ENCODE measurements around the gene CHRNA1.

Gene CHRNA1

DNA sequence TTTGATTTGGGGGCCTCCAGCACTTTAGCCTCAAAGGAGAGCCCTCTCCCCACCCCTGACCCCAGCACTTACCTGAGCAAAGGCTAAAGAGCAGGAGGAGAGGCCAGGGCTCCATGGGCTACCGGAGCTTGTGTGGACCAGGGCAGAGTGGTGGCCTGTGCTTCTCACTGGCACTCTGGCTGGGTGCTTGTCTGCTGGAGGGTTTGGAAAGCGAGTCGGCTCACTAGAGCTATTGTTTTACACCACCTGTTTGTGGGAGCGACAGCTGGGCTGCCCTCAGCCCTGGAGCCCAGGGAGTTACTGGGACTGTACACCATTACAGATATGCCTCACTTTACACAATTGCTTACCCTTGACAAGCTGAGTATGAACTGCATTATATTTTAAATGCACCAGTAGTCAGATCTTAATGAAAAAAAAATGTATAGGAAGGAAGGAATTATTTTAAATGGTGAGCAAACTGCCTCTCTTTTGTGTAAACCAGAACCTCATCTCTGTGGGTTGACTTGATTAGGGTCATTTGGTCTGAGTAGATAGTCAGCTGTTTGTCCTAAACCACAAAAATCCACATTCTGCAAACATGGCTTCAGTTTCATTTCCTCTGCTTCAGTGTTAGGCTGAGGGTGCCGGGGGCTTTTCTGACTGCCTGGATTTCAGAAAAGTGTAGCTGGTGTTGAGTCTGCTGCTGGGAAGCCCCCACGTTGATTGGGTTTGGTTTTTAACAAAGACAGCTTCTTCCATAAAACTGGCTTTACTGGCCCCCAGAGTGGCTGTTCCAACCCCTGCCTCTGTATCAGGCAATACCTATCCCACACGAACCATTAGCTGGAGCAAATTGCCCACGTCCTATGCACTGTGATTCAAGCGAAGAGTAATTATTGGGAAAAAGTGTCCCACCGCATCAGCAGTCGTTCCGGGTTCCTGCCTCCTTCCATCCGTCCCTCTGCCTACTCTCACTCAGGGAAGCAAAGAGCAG is at the start of gene CHRNA1:
Gene CHRNA1, minus strand, starts transcription at position 193 of the 976 bp plus-strand sequence. Its CDS starts 78 bp downstream, at position 115.
- DNase-seq (ENCODE audit: extremely low read depth in 1 of 2, low read depth in 1 of 2), result no peak

DNA sequence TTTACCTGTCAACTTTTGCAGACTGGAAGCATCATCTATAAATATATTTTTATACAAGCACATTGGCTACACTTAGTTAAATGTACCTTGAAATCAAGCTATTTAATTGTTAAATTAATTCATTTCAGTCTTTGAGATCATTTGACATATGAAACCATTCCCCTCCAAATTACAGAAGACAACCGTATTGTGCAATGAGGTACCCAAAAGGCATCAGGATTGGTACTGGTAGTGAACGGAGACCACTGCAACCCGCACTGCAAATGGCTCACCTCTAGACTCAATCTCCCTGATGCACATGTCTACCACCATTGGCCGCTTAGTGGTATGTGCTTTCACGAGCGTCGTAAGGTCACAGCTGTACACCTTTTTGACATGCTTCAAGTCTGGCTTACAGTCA is 47.8 kb upstream of the CHRNA1 start:
- DNase-seq (ENCODE audit: extremely low read depth in 1 of 2, low read depth in 1 of 2), result no peak

DNA sequence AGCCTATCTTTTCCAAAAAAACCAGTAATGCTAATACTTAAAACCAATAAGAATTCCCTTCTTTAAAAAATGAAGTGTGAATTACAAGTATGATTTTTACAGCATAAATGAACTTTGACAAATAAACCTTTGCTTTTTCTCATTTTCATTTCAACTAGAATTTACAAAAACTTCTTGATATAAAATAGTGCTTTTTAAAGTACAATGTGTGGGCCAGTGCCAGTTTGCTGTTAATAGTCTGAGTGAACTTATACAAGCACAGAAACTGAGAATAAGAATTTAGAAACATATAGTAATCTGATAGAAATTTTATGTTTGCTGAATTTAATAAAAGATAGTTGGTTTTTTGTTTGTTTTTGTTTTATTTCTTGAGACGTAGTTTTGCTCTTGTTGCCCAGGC is 43.7 kb upstream of the CHRNA1 start:
- no peak for DNase-seq (ENCODE audit: extremely low read depth in 1 of 2, low read depth in 1 of 2)

DNA sequence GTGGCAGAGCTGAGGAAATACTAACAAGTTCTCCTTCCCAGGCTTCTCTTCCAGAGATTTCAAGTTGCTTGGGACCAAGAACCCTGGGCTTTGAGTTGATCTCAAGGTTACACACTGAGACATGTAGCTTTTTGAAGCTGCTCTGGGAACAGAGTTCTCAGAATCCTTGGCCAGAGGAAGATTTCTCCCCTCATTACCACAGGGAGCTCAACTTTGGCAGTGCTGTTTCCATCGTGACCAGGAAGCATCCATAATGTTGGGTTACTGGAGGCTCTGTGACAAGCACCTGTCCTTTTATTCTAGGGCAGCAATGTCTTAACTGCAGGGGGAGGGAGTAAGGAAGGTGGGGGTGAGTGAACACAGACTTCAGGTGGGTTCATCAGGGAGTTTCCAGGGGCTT is 41.5 kb upstream of the CHRNA1 start:
- no peak for DNase-seq (ENCODE audit: extremely low read depth in 1 of 2, low read depth in 1 of 2)

DNA sequence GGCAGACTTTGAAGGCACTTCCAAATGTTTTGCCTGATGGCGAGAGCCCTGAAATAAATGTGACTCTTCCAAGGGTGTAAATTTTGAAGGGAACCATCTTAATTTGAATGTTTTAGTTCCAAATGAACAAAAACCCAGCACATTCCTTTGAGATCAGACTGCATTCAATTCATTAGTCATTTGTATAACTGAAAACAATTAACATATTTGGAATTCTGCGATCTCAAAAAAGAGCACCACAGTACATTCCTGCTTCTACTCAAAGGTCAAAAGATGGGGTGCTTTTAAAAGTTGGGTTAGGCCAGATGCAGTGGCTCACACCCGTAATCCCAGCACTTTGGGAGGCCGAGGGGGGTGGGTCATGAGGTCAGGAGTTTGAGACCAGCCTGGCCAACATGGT is 38.2 kb upstream of the CHRNA1 start:
- no peak for DNase-seq (ENCODE audit: extremely low read depth in 1 of 2, low read depth in 1 of 2)

DNA sequence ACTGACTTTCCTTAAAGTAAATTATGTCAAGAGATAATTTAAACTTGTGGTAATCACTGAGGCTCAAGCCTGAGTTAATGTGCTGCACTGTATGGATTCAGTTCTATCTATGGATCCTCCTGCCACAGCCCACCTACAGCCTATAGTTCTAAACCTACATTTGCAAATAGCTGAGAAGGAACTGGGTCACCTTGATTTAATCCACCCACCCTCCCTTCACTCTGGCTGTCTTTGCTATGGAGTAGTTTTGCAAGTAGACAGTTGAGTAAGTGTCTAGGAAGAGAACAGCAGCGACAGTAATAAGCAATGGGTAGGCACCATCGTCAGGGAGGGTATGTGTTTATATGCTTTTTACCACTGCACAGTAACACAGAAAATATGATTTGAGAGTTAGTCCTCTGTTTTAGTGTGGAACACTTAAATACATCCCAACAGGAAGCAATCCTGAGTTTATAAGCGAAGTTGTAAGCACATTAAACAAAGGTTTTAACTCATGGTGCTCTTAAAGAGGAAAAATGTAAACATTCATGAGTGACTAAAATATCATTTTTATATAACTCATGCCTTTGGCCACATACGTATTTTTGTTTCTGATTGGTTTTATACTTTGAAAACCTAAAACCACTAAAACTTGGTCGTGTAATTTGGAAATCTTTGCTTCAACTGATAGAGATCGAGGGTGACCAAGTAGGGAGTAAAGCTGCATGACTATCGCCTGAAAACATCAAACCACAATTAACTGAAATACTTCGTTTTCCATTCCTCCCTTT is 36.3 kb upstream of the CHRNA1 start:
- DNase-seq (ENCODE audit: extremely low read depth in 1 of 2, low read depth in 1 of 2), result no peak

DNA sequence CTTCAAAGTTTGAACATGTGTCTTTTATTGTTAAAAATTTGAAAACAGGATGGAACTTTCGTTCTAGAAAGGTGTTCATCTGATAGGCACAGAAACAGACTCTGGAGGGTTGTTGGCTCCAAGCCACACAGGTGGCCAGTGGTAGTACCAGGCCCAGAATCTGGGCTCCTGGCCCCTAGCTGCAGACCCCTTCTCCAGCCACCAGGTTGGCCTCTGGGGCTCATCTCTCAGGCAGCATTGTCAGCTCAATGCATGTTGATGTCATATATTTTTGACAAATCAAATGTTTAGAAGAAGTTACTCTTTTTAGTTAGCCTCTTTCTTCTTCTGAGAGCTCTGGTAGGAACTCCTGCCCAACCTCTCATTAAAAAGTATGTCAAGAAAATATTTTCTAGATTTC is 34.5 kb upstream of the CHRNA1 start:
- DNase-seq (ENCODE audit: extremely low read depth in 1 of 2, low read depth in 1 of 2), result no peak

DNA sequence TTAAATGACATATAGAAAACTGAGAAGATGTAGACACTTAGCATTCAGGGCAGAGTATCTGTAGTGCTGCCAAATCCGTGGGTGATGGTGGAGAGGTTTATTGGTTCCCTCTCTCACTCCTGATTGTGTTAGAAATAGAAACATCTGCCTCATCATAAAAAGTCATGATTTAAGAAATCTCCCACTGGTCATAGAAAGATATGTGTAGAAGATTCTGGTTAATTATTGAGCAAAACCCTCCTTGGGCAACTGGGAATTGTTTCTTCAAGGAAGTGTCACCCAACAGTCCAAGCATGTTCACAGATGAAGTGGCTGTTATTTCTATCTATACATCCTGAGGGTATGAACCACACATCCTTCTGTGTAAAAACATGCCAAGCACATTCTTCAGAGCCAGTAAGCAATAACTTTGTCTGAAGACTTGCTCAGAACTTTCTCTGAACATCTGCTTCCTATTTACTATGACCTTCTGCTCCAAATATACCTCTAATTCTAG is 33.6 kb upstream of the CHRNA1 start:
- DNase-seq (ENCODE audit: extremely low read depth in 1 of 2, low read depth in 1 of 2), result no peak

DNA sequence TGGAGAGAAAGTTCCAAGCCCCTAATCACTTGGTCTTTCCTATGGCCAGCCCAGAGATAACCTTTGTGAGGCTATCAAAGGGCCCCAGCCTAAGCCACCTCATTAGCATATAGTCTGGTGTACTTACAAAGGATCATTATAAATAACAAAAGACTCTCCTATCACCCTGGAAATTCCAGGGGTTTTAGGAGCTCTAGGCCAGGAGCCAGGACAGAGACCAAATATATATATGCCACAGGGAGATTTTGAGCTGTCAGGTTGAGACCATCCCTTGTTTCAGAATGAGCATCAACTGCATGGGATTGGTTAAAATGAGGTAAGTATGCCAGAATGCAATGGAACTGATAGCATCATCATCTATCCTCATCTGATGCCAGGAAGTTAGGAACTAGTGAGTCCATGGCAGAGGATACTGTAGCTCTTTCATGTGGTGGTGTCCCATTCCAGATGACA is 32.1 kb upstream of the CHRNA1 start:
- DNase-seq (ENCODE audit: extremely low read depth in 1 of 2, low read depth in 1 of 2), result no peak

DNA sequence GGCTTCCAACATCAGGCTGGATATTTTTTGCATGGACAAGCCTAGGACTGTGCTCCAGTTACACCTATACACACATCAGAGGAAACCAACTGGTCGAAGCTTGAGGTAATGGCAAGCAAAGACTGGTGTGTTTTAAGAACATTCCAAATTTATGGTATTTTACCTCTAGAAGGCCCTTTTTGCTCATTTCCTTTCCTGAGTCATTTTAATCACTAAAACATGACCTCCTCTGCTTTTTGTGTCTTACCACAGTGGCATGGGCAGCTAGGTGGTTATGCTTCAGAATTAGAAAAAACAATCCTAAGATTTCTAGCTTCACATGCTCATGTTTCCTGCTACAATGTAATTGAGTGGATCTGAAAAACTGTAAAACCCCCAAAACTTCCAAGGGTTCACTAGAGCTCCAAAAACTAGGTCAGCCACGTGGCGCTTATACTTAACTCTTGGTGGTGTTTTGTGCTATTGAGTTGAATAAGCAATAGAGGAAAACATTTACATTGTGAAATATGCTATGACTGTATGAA is 30.6 kb upstream of the CHRNA1 start:
- DNase-seq (ENCODE audit: extremely low read depth in 1 of 2, low read depth in 1 of 2), result no peak

DNA sequence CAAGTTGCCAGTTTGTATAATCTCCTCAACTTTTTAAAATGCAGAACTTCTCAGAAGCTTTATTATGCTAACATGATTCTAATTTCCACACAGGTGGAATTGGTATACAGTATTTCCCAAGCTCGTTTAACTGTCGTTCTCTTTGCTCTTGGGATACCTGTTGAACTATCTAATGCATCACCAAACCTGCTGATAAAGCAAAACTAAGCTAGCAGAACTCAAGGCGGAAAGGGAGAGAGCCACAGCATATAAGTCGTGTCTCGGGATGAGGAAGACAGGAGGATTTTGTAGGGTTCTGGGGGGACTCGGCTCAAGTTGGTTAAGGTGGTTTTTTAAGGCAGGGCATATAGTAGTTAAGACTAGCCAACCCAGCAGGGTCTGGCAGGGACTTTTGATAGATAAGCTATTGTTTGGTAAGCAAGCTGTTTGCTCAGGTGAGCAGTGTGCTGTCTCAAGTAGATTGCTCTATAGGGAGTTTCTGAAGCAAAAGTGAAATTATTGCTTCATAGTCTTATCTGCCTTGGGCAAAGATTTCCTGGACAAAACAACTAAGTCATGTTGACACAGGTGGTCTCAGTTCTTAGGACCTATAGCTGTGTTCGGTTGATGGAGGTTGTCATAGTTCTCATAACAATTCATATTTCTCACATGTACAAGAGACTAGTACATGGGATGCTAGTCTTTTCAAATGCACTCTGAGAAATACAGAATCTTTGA is 28.2 kb upstream of the CHRNA1 start:
- no peak for DNase-seq (ENCODE audit: extremely low read depth in 1 of 2, low read depth in 1 of 2)

DNA sequence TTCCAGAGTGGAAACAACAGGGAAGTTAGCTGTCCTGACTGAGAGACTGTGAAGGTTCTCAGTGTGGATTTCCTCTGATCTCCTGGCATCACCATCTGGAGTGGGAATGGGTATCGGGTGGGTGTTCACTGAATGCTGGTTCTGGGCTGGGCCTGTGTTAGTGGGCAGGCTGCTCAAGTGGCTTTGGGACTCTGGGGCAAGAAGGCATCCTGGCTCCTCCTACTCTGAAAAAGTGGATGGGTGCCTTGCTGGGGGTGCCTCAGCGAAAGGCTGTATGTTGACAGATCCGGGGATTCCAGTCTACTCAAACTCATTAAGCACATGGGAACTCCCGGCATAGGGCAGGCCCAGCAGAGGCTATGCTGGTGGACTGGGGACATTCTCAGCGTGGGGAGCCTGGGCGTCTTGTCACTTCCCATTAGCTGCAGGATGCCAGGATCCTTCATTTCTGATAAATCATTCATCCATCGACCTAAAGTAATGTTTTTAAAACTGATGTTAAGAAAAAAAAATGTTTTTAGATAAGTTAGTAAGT is 27.5 kb upstream of the CHRNA1 start:
- no peak for DNase-seq (ENCODE audit: extremely low read depth in 1 of 2, low read depth in 1 of 2)

DNA sequence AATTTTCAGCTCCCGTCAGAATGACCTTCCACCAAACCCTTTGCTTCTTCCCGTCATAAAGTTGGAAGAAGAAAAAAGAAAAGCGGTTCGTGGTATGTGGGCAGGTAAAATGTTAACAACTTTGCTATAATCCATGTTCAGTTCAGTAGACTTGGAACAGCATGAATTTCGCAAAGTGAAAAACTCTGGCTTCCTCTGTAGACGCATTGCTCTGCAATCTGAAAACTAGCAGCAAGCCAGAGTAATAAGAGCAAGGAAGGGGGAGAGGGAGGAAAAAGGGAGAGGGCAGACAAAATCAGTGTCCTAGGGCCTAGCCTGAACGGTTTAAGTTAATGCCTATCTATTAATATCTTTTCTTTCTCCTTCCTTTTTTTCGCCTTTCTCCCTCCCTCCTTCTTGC is 26.7 kb upstream of the CHRNA1 start:
- DNase-seq (ENCODE audit: extremely low read depth in 1 of 2, low read depth in 1 of 2), result no peak

DNA sequence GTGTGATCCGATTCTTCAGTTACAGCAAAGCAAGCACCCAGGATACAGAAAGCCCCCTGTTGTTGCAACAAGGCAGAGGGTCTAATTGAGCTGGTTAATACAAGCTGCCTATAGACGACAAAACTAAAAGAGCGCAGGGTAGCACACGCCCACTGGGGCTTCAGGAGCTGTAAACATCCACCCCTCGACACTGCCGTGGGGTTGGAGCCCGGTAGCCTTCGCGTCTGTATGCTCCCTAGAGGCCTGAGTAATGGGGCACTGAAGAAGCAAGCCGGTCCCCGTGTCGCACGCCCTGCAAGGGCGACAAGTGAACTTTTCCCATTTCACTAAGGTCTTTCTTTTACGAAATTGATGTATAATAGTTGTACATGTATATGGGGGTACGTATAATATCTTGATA is 24.7 kb upstream of the CHRNA1 start:
- DNase-seq (ENCODE audit: extremely low read depth in 1 of 2, low read depth in 1 of 2), result no peak

DNA sequence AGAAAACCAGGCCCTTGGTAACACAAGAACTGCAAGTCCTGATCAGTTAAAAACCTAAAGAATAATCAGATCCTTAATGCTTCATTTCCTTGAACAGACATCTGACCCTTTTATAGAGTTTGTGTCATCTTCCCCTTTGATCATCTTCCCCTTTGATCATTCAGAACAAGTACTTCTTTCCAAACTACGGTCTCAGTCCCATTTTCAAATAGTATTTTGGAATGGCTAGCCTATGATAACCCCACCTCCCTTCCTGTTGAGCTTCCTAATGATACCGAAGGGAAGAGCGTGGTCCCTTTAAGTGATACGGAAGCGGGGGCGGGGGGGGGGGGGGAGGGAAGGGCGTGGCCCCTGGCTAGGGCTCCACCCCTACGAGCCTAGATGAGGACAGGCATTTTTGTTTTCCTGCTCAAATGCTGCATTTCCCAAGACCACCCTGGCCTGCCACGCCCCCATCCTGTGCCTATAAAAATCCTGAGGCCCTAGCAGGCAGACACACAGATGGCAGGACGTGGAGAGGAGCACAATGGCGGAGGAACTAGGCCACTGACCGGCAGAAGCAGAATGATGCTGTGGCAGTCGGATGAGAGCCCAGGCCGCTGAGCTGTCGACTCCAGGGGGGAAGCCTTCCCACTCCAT is 24.1 kb upstream of the CHRNA1 start:
- DNase-seq (ENCODE audit: extremely low read depth in 1 of 2, low read depth in 1 of 2), result no peak

DNA sequence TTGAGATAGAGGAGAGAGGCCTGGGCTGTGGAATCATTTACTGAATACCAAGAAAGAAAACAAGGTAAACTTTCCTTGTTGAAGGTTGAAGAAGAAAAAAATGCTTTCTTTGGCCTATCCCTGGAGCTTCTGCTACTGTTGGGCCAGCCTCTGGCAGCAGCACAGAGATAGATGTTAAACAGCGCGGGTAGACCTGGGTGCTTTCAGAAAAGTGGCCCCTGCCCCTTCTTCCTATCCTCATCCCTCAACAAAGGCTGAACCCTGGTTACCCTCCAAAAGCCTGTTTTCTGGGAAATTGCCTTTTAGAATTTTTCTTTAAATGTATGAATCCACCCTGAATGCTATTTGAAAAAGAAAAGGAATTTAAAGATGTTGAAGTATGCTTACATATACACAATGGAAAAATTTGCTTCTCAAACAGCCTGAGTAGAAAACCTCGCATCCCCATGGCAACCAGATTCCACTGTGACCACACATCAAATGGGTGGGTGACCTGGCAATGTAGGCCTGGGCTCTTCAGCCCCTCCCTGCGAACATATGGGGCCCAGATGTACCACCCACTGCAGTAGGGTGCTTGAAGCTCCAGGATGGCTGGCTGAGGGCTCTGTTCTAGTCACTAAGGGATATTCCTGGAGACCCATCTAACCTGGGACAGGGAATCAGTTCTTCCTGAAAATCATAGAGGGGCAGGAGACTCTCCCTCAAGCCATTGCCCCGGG is 23.4 kb upstream of the CHRNA1 start:
- DNase-seq (ENCODE audit: extremely low read depth in 1 of 2, low read depth in 1 of 2), result no peak

DNA sequence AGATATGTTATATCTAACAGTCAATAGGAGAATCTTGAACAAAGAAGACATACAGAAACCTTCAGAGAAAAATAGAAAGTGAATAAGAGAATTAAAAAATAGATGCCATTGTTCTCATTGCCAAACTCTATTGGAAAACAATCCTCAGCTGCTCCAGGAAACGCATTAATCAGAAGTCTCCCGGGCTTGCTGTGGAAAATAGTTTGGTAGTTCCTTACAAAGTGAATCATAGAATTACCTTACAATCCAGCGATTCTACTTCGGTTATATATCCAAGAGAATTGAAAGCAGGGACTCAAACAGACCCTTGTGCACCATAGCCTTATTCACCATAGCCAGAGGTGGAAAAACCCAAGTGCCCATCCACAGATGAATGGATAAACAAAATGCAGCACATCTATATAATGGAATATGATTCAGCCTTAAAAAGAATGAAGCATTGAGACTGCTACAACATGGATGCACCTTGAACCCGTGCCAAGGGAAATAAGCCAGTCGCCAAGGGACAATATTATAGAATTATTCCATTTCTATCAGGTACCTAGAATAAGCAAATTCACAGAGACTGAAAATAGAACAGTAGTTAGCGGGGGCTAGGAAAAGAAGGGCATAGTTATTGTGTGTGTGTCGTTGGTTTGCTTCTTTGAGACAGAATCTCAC is 21.9 kb upstream of the CHRNA1 start:
- DNase-seq (ENCODE audit: extremely low read depth in 1 of 2, low read depth in 1 of 2), result no peak

DNA sequence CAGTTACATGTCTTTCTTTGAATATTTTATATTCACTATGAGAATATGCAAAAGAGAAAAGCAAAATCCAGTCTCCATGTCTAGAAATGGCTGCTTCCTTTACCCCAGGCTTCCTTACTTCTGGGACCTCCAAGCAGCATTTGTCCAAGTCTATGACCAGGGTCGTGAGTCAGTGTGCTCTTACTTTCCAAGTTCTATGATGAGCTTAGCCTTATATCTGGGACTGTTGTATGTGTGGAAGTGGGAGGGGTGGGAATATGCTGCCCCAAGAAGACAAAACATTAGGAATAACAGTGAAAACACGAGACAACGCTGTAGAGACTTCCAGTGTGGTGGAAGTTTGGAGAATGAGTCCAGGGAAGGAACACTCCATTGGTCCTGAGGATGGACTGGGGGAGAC is 21.2 kb upstream of the CHRNA1 start:
- DNase-seq (ENCODE audit: extremely low read depth in 1 of 2, low read depth in 1 of 2), result no peak

DNA sequence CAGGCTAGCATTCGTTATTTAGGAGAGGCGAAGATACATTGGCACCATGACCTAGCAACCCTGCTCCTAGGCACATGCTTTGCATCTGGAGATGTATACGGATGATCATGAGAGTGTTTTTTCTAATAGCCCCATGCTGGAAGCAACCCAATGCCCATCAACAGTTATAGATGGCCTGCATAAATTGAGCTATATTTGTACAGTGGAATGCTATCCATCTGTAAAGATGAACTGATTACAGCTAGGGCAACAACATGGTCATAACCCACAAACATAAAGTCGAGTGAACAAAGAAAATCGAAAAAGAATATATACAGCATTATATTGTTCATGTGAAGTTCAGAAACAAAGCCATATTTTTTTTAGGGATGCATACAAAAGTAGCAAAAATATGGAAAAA is 20.6 kb upstream of the CHRNA1 start:
- DNase-seq (ENCODE audit: extremely low read depth in 1 of 2, low read depth in 1 of 2), result no peak
